ENCODE results near the gene ZNF791. TPM values are rescaled to one million over a fixed set of nuclear protein-coding genes. Genes with fewer than 3 reads are reported as not detected.
"Not testable (repeated sequence)": the region's sequence is repeated elsewhere in the genome, so short reads cannot be mapped to it uniquely, and the experiment has no call there.

The ZNF791 gene
- total RNA-seq, 2 experiments from 2014 or later = 26.6 to 29.4 TPM

DNA sequence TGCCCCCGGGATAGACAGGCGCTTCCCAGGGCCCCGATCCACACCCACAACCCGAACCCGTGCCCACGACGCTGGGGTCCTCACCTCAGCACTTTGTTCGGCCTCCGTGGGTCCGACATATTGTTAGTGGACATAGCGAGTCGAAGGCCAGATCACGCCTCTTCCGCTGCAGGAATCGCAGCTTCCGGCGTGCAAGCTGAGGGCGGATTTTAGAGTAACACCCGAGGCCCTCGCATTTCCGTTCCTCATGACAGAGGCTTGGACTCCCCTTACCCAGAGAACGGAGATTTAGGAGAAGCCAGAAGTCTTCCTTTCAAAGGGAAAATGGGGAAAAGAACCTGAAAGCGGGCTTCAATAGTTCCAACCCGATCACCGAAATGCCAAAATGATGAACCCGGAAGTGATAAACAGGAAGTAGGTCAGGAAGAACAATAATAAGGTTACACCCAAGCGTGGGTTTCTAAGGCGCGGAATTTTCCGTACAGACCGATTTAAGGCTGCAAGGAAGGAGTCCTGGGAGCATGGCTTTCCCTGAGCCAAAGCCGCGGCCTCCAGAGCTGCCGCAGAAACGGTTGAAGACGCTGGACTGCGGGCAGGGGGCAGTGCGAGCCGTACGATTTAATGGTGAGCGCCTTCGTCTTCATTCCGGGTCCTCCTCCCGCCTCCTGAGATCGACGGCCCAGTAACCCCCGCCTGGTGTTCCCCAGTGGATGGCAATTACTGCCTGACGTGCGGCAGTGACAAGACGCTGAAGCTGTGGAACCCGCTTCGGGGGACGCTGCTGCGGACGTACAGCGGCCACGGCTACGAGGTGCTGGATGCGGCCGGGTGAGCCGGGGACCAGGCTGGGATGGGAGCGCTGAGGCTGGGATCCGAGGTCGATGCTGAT, 58.8 kb downstream of the ZNF791 start:
- H3K4me1 Mint-ChIP-seq (ENCODE audit: low read depth) = peaks cover 46% of the 10 kb centered on the region
- ATAC-seq (peak; percentile 36), DNase-seq (peak; percentile 82)
- ChIA-PET CTCF (interaction anchor here (0.7 to 1.8 kb wide), 7 partner anchors 9 to 578 kb away, joined by 3 to 6 read pairs (median 4); no protein-coding TSS in a partner anchor), POLR2A (interaction anchor here (0.6 to 1.9 kb wide), 7 partner anchors 9 to 204 kb away, joined by 3 to 14 read pairs (median 4); partner anchors contain the start of genes DHPS and GET3)
- peak overlapping the region; percentile 86 for H3K4me3 Mint-ChIP-seq
- H3K27me3 Mint-ChIP-seq (ENCODE audit: low read depth) = no peaks in the 10 kb centered on the region
- H3K27ac Mint-ChIP-seq = peak overlapping the region; percentile 100
- H3K36me3 Mint-ChIP-seq (ENCODE audit: low read depth) = peaks cover 36% of the 10 kb centered on the region
- no peaks in the 10 kb centered on the region for H3K9me3 Mint-ChIP-seq (ENCODE audit: insufficient read depth)

DNA sequence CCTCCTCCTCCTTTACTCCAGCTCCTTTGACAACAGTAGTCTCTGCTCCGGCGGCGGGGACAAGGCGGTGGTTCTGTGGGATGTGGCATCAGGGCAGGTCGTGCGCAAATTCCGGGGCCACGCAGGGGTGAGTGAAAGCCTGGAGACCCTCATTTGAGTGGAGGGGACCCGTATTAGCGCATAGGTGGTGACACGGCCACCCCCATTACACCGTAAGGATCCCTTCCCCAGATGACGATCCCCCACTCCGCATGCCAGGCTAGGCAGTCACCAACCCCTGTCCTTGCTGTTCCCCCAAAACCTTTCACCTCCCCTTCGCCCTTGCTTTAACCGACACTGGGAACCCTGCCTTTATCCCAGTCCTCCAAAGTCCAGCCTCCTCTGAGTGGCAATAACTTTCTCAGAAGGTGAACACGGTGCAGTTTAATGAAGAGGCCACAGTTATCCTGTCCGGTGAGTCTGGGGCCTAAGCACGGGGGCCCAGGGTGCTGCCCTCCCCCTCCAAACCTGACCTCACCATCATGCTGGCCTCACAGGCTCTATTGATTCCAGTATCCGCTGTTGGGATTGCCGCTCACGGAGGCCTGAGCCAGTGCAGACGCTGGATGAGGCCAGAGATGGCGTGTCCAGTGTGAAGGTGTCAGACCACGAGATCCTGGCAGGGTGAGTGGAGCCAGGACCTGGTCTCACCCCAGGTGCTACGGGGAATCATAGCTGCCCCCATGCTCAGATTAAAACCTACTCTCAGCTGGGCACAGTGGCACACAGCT, 59.6 kb downstream of the ZNF791 start:
- Mint-ChIP-seq H3K27ac (peak overlapping the region; percentile 100), H3K27me3 (ENCODE audit: low read depth) (no peaks in the 10 kb centered on the region), H3K9me3 (ENCODE audit: insufficient read depth) (no peaks in the 10 kb centered on the region), H3K36me3 (ENCODE audit: low read depth) (peaks cover 32% of the 10 kb centered on the region), H3K4me3 (peak overlapping the region; percentile 86), H3K4me1 (ENCODE audit: low read depth) (peaks cover 38% of the 10 kb centered on the region)
- DNase-seq = no peak
- ChIA-PET POLR2A (interaction anchor here (0.6 to 1.9 kb wide), 5 partner anchors 10 to 204 kb away, joined by 3 to 14 read pairs (median 4); partner anchors contain the start of gene DHPS), CTCF (interaction anchor here (1.0 to 1.8 kb wide), 3 partner anchors 107 to 177 kb away, joined by 3 to 4 read pairs (median 3); no protein-coding TSS in a partner anchor)
- no peak for ATAC-seq

- peaks cover 34% of the 10 kb centered on the region for H3K4me1 Mint-ChIP-seq (ENCODE audit: low read depth)
- no peak overlapping the region for H3K27ac Mint-ChIP-seq
- ChIA-PET POLR2A (interaction anchor here (1.6 kb wide), 1 partner anchor 109 kb away, joined by 4 read pairs; no protein-coding TSS in a partner anchor), CTCF (interaction anchor here (1.2 to 2.3 kb wide), 10 partner anchors 9 to 177 kb away, joined by 3 to 13 read pairs (median 6); partner anchors contain the start of genes DHPS, FBXW9, ZNF490 and ZNF791)
- peaks cover 47% of the 10 kb centered on the region for H3K36me3 Mint-ChIP-seq (ENCODE audit: low read depth)
- H3K9me3 Mint-ChIP-seq (ENCODE audit: insufficient read depth) = no peaks in the 10 kb centered on the region
- no peak for DNase-seq
- no peaks in the 10 kb centered on the region for H3K27me3 Mint-ChIP-seq (ENCODE audit: low read depth)
- no peak overlapping the region for H3K4me3 Mint-ChIP-seq
- ATAC-seq = no peak
Observed at GRCh38 chr19:12672744-12673143, 62.0 kb downstream of the ZNF791 start.

DNA sequence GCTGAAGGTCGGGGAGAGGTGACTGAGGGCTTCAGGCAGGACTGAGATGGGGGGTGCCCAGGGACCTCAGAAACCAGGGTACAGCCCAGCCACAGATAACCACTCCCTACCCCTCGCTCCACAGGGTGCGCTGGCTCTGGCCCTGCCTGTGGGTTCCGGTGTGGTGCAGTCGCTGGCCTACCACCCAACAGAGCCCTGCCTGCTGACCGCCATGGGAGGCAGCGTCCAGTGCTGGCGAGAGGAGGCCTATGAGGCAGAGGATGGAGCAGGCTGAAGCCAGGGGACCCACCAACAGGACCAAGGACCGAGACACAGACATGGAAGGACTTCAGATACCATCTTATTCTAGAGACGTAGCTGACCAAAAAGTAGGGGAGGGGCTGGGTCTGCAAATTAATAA, 64.7 kb downstream of the ZNF791 start:
- ATAC-seq = no peak
- ChIA-PET CTCF (interaction anchor here (2.1 kb wide), 1 partner anchor 82 kb away, joined by 5 read pairs; no protein-coding TSS in a partner anchor), POLR2A (no interaction called here)
- Mint-ChIP-seq H3K9me3 (ENCODE audit: insufficient read depth) (no peaks in the 10 kb centered on the region), H3K27me3 (ENCODE audit: low read depth) (no peaks in the 10 kb centered on the region), H3K27ac (no peak overlapping the region), H3K36me3 (ENCODE audit: low read depth) (peaks cover 52% of the 10 kb centered on the region), H3K4me1 (ENCODE audit: low read depth) (peaks cover 29% of the 10 kb centered on the region), H3K4me3 (no peak overlapping the region)
- DNase-seq = no peak

DNA sequence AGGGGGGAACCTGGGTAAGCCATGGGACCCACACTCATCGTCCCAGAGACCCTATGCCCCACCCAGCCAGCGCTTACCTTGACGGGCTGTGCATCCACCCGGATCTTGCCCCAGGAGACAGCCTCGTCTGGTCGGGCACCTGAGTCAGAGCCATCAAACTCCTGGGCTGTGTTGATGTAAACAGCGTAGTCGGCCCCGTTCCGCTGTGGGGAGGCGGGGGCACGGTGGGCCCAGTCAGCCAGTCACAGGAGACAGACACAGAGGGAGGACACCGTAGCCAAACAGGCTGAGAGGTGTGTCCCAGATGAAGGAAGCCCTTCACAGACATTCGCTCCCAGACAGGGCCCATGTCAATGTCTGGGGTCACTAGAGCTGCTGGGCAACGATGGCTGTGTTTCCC, 65.2 kb downstream of the ZNF791 start:
- DNase-seq (no peak), ATAC-seq (no peak)
- POLR2A ChIA-PET = interaction anchor here (1.0 kb wide), 1 partner anchor 19 kb away, joined by 3 read pairs; no protein-coding TSS in a partner anchor
- CTCF ChIA-PET = interaction anchor here (0.7 to 2.7 kb wide), 9 partner anchors 17 to 172 kb away, joined by 3 to 10 read pairs (median 5); partner anchors contain the start of gene TRIR
- Mint-ChIP-seq H3K9me3 (ENCODE audit: insufficient read depth) (no peaks in the 10 kb centered on the region), H3K4me3 (no peak overlapping the region), H3K27ac (no peak overlapping the region), H3K4me1 (ENCODE audit: low read depth) (peaks cover 25% of the 10 kb centered on the region), H3K27me3 (ENCODE audit: low read depth) (no peaks in the 10 kb centered on the region), H3K36me3 (ENCODE audit: low read depth) (peaks cover 52% of the 10 kb centered on the region)

DNA sequence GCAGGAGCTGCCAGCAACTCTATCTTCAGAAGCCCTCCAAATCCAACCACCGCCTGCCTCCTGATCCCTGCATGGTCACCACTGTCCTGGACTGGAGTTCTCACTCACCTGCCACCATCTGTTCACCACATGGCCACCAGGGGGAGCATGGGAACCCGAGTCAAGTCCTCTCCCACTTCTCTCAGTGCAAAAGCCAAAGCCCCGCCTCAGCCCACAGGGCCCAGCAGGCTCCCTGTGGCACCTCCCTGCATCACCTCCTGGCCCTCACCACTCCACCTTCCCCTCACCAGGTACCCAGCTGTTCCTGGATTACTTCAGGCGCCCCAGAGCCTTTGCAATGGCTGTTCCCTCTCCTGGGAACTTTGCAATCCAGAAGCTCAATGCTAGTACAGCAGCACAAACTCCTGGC, 65.7 kb downstream of the ZNF791 start:
- H3K27ac Mint-ChIP-seq = peak overlapping the region; percentile 27
- H3K4me1 Mint-ChIP-seq (ENCODE audit: low read depth) = peaks cover 28% of the 10 kb centered on the region
- H3K4me3 Mint-ChIP-seq = no peak overlapping the region
- peaks cover 55% of the 10 kb centered on the region for H3K36me3 Mint-ChIP-seq (ENCODE audit: low read depth)
- POLR2A ChIA-PET = interaction anchor here (1.0 to 1.5 kb wide), 2 partner anchors 9 to 19 kb away, joined by 3 to 4 read pairs; no protein-coding TSS in a partner anchor
- no peaks in the 10 kb centered on the region for H3K27me3 Mint-ChIP-seq (ENCODE audit: low read depth)
- H3K9me3 Mint-ChIP-seq (ENCODE audit: insufficient read depth) = no peaks in the 10 kb centered on the region
- CTCF ChIA-PET = interaction anchor here (0.7 to 2.7 kb wide), 13 partner anchors 17 to 171 kb away, joined by 3 to 10 read pairs (median 4); partner anchors contain the start of genes FBXW9 and TRIR
- DNase-seq (peak; percentile 92), ATAC-seq (peak; percentile 56)

- POLR2A ChIA-PET = interaction anchor here (1.0 to 1.5 kb wide), 2 partner anchors 9 to 18 kb away, joined by 3 to 4 read pairs; no protein-coding TSS in a partner anchor
- no peak for ATAC-seq
- DNase-seq = no peak
- H3K4me1 Mint-ChIP-seq (ENCODE audit: low read depth) = peaks cover 27% of the 10 kb centered on the region
- CTCF ChIA-PET = interaction anchor here (0.7 to 2.7 kb wide), 13 partner anchors 8 to 171 kb away, joined by 3 to 10 read pairs (median 4); partner anchors contain the start of genes FBXW9 and TRIR
- no peaks in the 10 kb centered on the region for H3K9me3 Mint-ChIP-seq (ENCODE audit: insufficient read depth)
- no peak overlapping the region for H3K27ac Mint-ChIP-seq
- H3K27me3 Mint-ChIP-seq (ENCODE audit: low read depth) = no peaks in the 10 kb centered on the region
- H3K4me3 Mint-ChIP-seq = no peak overlapping the region
- H3K36me3 Mint-ChIP-seq (ENCODE audit: low read depth) = peaks cover 53% of the 10 kb centered on the region
Observed at GRCh38 chr19:12676928-12677327, 66.2 kb downstream of the ZNF791 start.

DNA sequence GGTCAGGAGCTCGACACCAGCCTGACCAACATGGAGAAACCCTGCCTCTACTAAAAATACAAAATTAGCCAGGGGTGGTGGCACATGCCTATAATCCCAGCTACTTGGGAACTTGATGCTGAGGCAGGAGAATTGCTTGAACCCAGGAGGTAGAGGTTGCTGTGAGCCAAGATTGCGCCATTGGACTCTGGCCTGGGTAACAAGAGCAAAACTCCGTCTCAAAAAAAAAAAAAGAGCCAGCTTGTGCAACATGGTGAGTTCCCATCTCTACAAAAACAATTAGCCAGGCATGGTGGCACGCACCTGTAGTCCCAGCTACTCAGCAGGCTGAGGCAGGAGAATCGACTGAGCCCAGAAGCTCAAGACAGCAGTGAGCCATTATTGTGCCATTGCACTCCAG, 67.3 kb downstream of the ZNF791 start:
- POLR2A ChIA-PET = interaction anchor here (1.1 to 1.2 kb wide), 2 partner anchors 9 to 18 kb away, joined by 3 to 4 read pairs; a partner anchor contains a TSS
- Mint-ChIP-seq H3K4me1 (ENCODE audit: low read depth) (peaks cover 24% of the 10 kb centered on the region), H3K36me3 (ENCODE audit: low read depth) (peaks cover 48% of the 10 kb centered on the region)
- CTCF ChIA-PET = interaction anchor here (1.2 to 2.7 kb wide), 5 partner anchors 9 to 170 kb away, joined by 3 to 10 read pairs (median 6); a partner anchor contains a TSS
- H3K4me3 Mint-ChIP-seq; H3K27ac Mint-ChIP-seq; H3K9me3 Mint-ChIP-seq (ENCODE audit: insufficient read depth); ATAC-seq; H3K27me3 Mint-ChIP-seq (ENCODE audit: low read depth); DNase-seq: not testable (repeated sequence)

GRCh38 chr19:12680034-12680433, 69.3 kb downstream of the ZNF791 start:
- POLR2A ChIA-PET = interaction anchor here (0.7 to 3.0 kb wide), 2 partner anchors 11 to 195 kb away, joined by 3 to 14 read pairs; a partner anchor contains a TSS
- no peaks in the 10 kb centered on the region for H3K9me3 Mint-ChIP-seq (ENCODE audit: insufficient read depth)
- H3K27ac Mint-ChIP-seq = peak overlapping the region; percentile 54

GRCh38 chr19:12681074-12681987, 70.6 kb downstream of the ZNF791 start, which contains the start of gene DHPS:
Gene DHPS, minus strand, starts transcription at chr19:12681880. Its CDS starts 114 bp downstream, at chr19:12681766.
- Mint-ChIP-seq H3K4me1 (ENCODE audit: low read depth) (peaks cover 23% of the 10 kb centered on the region), H3K9me3 (ENCODE audit: insufficient read depth) (no peaks in the 10 kb centered on the region), H3K27me3 (ENCODE audit: low read depth) (no peaks in the 10 kb centered on the region), H3K4me3 (peak within 1 kb of the TSS; percentile 94), H3K27ac (peak within 1 kb of the TSS; percentile 95), H3K36me3 (ENCODE audit: low read depth) (peaks cover 30% of the 10 kb centered on the region)
- CTCF ChIA-PET = interaction anchor here (1.0 to 1.4 kb wide), 5 partner anchors 9 to 79 kb away, joined by 3 to 8 read pairs (median 3); no protein-coding TSS in a partner anchor
- POLR2A ChIA-PET = interaction anchor here (0.6 to 3.0 kb wide), 15 partner anchors 9 to 391 kb away, joined by 3 to 18 read pairs (median 3); partner anchors contain the start of genes FBXW9 and TRIR
- peak; percentile 81 for ATAC-seq
- peak; percentile 97 for DNase-seq

More at GRCh38 chr19:12680034-12680433, 69.3 kb downstream of the ZNF791 start:
- Mint-ChIP-seq H3K4me3 (peak overlapping the region; percentile 94), H3K27me3 (ENCODE audit: low read depth) (no peaks in the 10 kb centered on the region), H3K36me3 (ENCODE audit: low read depth) (peaks cover 39% of the 10 kb centered on the region), H3K4me1 (ENCODE audit: low read depth) (peaks cover 24% of the 10 kb centered on the region)
- DNase-seq = no peak
- CTCF ChIA-PET = interaction anchor here (0.9 to 1.7 kb wide), 4 partner anchors 41 to 116 kb away, joined by 3 to 6 read pairs (median 4); no protein-coding TSS in a partner anchor
- no peak for ATAC-seq
